ENCODE measurements around the gene ASIC3.

Gene ASIC3

DNA sequence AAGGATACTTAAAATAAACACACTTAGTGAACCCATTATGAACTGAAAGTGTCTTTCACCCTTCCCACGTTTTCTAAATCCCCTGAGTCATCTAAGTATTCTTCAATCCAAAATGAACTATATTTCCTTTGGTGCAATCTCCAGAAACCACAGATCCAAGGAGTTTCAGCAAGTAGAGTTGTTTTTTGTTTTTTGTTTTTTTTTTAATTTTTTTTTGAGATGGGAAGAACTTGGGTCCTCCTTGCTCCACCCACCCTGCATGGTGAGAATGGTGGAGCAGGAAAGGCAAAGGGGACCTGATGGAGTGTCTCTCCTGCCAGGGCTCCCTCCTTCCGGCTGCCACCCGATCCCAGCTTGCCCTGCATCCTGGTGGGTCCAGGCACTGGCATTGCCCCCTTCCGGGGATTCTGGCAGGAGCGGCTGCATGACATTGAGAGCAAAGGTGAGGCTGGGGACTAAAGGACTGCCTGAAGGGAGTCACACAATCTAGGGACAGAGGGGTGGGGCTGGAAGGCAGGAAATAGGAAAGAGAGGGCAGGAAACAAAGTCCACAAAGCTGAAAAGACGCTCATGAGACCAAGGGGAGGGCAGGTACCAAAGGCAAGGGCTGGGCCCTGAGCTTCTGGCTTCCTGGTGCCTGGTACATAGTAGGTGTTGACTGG lies 36.2 kb upstream of the ASIC3 start:
- H3K36me3 Mint-ChIP-seq (ENCODE audit: low read depth) = peaks cover 3% of the 10 kb centered on the region
- no peaks in the 10 kb centered on the region for H3K9me3 Mint-ChIP-seq
- TF ChIP-seq, protein P1, sequence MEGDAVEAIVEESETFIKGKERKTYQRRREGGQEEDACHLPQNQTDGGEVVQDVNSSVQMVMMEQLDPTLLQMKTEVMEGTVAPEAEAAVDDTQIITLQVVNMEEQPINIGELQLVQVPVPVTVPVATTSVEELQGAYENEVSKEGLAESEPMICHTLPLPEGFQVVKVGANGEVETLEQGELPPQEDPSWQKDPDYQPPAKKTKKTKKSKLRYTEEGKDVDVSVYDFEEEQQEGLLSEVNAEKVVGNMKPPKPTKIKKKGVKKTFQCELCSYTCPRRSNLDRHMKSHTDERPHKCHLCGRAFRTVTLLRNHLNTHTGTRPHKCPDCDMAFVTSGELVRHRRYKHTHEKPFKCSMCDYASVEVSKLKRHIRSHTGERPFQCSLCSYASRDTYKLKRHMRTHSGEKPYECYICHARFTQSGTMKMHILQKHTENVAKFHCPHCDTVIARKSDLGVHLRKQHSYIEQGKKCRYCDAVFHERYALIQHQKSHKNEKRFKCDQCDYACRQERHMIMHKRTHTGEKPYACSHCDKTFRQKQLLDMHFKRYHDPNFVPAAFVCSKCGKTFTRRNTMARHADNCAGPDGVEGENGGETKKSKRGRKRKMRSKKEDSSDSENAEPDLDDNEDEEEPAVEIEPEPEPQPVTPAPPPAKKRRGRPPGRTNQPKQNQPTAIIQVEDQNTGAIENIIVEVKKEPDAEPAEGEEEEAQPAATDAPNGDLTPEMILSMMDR (IDR thresholded peaks at IDR 0.05; ENCODE audit: unreplicated experiment in 3 of 3) = no peak
- peaks cover 23% of the 10 kb centered on the region for H3K27me3 Mint-ChIP-seq (ENCODE audit: low read depth)
- peak overlapping the region; percentile 44 to 68 (median 67) for H3K4me3 Mint-ChIP-seq
- H3K27ac Mint-ChIP-seq = peak overlapping the region; percentile 51 to 94 (median 65)
- H3K4me1 Mint-ChIP-seq = peaks cover 42% of the 10 kb centered on the region

DNA sequence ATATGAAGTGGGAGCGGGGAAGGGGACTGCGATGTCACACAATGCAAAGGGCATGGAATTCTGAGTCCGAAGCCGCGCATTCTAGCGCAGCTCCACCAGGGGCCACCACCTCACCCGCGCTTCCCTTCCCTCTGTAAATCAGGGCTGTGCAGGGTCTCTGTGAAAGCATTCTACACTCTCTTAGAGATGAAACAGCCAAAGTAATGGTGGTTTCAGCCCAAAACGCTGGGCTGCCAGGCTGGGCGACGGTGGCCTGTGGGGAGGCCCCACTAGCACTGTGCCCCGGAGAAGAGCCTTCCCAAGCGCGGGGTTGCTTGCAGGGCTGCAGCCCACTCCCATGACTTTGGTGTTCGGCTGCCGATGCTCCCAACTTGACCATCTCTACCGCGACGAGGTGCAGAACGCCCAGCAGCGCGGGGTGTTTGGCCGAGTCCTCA lies 35.4 kb upstream of the ASIC3 start:
- Mint-ChIP-seq H3K4me3 (peak overlapping the region; percentile 44 to 68 (median 64)), H3K27me3 (ENCODE audit: low read depth) (peaks cover 30% of the 10 kb centered on the region), H3K4me1 (peaks cover 45% of the 10 kb centered on the region), H3K36me3 (ENCODE audit: low read depth) (peaks cover 3% of the 10 kb centered on the region), H3K9me3 (no peaks in the 10 kb centered on the region), H3K27ac (peak overlapping the region; percentile 51 to 94 (median 57))
- TF ChIP-seq, protein P1 (IDR thresholded peaks at IDR 0.05; ENCODE audit: unreplicated experiment in 3 of 3) = peak; percentile 52 to 59 (median 52)

DNA sequence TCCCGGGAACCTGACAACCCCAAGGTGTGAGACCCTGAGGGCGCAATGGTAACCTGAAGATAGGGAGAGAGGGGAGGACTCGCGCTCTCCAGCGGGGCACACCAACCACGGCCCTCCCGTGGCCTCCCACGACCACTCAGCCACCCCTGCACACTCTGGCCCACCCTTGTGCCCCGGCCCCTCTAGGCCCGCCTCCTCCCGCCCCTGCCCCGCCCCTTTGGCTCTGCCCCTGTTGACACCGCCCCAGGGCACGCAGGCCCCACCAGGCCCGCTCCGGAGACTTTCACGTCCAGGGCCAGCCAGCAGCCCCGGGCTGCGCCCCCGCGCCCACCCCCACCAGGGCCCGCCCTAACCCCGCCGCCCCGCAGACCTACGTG lies 35.0 kb upstream of the ASIC3 start:
- Mint-ChIP-seq H3K36me3 (ENCODE audit: low read depth) (peaks cover 3% of the 10 kb centered on the region), H3K27me3 (ENCODE audit: low read depth) (peaks cover 35% of the 10 kb centered on the region), H3K4me1 (peaks cover 45% of the 10 kb centered on the region), H3K27ac (no peak overlapping the region), H3K9me3 (no peaks in the 10 kb centered on the region), H3K4me3 (no peak overlapping the region)
- TF ChIP-seq, protein P1 (IDR thresholded peaks at IDR 0.05; ENCODE audit: unreplicated experiment in 3 of 3) = no peak

DNA sequence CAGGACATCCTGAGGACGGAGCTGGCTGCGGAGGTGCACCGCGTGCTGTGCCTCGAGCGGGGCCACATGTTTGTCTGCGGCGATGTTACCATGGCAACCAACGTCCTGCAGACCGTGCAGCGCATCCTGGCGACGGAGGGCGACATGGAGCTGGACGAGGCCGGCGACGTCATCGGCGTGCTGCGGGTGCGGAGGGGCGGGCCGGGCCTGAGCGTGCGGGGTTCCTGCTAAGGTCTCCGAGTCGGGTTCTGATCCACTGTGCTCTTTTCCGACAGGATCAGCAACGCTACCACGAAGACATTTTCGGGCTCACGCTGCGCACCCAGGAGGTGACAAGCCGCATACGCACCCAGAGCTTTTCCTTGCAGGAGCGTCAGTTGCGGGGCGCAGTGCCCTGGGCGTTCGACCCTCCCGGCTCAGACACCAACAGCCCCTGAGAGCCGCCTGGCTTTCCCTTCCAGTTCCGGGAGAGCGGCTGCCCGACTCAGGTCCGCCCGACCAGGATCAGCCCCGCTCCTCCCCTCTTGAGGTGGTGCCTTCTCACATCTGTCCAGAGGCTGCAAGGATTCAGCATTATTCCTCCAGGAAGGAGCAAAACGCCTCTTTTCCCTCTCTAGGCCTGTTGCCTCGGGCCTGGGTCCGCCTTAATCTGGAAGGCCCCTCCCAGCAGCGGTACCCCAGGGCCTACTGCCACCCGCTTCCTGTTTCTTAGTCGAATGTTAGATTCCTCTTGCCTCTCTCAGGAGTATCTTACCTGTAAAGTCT lies 34.4 kb upstream of the ASIC3 start:
- Mint-ChIP-seq H3K9me3 (no peaks in the 10 kb centered on the region), H3K4me1 (peaks cover 45% of the 10 kb centered on the region), H3K27ac (peak overlapping the region in 1 of 3 experiments; percentile 13), H3K27me3 (ENCODE audit: low read depth) (peaks cover 37% of the 10 kb centered on the region), H3K36me3 (ENCODE audit: low read depth) (peaks cover 3% of the 10 kb centered on the region), H3K4me3 (peak overlapping the region; percentile 48 to 60 (median 59))
- TF ChIP-seq, protein P1 (IDR thresholded peaks at IDR 0.05; ENCODE audit: unreplicated experiment in 3 of 3) = no peak

DNA sequence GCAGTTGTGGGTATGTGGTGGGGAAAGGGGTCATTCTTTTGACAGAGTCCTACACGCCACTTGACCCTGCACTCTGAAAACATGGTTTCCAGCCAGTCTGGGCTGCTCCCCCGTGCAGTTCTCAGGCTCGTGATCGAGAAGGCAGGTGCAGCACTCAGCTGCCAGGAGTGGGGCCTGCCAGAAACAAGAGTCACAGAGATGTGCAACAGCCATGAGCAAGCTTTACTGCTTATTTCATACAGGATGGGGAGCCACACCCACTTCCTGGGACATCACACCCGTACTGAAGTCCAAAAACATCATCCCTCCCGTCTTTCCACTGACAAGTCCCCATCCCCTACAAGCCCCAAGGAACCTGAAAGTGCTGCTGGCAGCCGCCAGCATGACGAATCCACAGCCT lies 33.4 kb upstream of the ASIC3 start:
- no peak overlapping the region for H3K27ac Mint-ChIP-seq
- peaks cover 46% of the 10 kb centered on the region for H3K4me1 Mint-ChIP-seq
- peaks cover 3% of the 10 kb centered on the region for H3K36me3 Mint-ChIP-seq (ENCODE audit: low read depth)
- H3K9me3 Mint-ChIP-seq = no peaks in the 10 kb centered on the region
- H3K27me3 Mint-ChIP-seq (ENCODE audit: low read depth) = peaks cover 44% of the 10 kb centered on the region
- H3K4me3 Mint-ChIP-seq = no peak overlapping the region
- TF ChIP-seq, protein P1 (IDR thresholded peaks at IDR 0.05; ENCODE audit: unreplicated experiment in 3 of 3) = no peak
